ENCODE results near the gene RASGRF2.

DNA sequence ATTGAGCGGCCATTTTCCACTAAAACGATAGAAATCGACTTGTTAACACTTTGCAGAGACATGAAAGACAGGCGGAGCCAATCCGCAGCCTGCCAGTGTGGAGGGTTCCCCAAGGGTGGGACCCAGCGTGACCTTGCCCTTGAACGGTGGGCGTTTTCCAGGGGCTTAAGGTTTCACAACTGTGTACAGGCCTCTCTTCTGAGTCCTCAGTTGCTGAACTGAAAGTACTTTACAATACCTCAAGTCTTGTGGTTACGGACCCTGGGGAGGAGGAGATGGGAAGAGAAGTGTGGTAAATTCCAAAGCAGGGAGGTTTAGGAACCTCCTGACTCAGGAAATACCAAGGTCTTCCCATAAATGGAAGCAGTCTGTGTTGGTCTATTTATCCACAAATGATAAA, 204.8 kb downstream of the RASGRF2 start:
- TF ChIP-seq ZNF138 (CRISPR knock-in tag; IDR thresholded peaks at IDR 0.05; ENCODE audit: low read depth) (no peak), KDM1A (CRISPR knock-in tag; IDR thresholded peaks at IDR 0.05) (no peak), MEF2D (CRISPR knock-in tag; IDR thresholded peaks at IDR 0.05) (no peak), POGZ (CRISPR knock-in tag; IDR thresholded peaks at IDR 0.05) (no peak)

Measured in HepG2 (cell line).